H1 (cell line): Measurements from ENCODE around the gene PNMA1. TPM values are rescaled to one million over a fixed set of nuclear protein-coding genes. Genes with fewer than 3 reads are reported as not detected.

Experiments used
- BRCA1 ChIP-seq: IDR thresholded peaks from 2 replicates; pipeline ENCODE4 v1.6.1; 2012; ENCODE audit warnings: low read depth, low read length, improper control_type of control experiment
- RFX5 ChIP-seq: IDR thresholded peaks from 2 replicates; pipeline ENCODE4 v1.6.1; 2011; ENCODE audit warnings: low read depth, low read length, improper control_type of control experiment, borderline replicate concordance
- polyA plus RNA-seq, 7 experiments: library from polyadenylated mRNA; depleted of rRNA in 3 of 7; stranded (reverse) in 5 of 7; unstranded in 2 of 7; fragments of >200 nt in 5 of 7; fragments of 200-250 nt in 2 of 7; gene quantifications; 1 replicate in 5 of 7; 2 replicates in 1 of 7; 4 replicates in 1 of 7; pipeline versions ENCODE4 v1.2.1 to v1.2.3, GENCODE V29; 2011 to 2013; ENCODE audit warnings: missing spikeins in 2 of 7, mixed read lengths in 2 of 7
- total RNA-seq: library from RNA; stranded (reverse); fragmentation: NEBNext Ultra II Directional; extraction: Animal tissue kit (Norgen Biotek cat#: 25700); gene quantifications from 2 replicates; pipeline ENCODE4 v1.2.1, GENCODE V29; 2021

The PNMA1 gene
- total and polyA plus RNA-seq, 2 of the 8 experiments (the other 6 are each of a cell fraction or from before 2014, with no cell fraction given), result 15.8 to 52.7 TPM

GRCh38 chr14:73744874-73745529 is 30.8 kb upstream of the PNMA1 start (continued):
- no peak for TF ChIP-seq RFX5
- no peak for TF ChIP-seq BRCA1
